NCI-H2107 treated with DMSO at 0.1 percent for 48 hours (cell line): Measurements from ENCODE around the gene OR2H2.

ENCODE experiments used
- DNase-seq: peaks from one replicate; lab custom pipeline; 2025; ENCODE audit not compliant: unreplicated experiment; lab: John Stamatoyannopoulos, UW

OR2H2 gene

DNA sequence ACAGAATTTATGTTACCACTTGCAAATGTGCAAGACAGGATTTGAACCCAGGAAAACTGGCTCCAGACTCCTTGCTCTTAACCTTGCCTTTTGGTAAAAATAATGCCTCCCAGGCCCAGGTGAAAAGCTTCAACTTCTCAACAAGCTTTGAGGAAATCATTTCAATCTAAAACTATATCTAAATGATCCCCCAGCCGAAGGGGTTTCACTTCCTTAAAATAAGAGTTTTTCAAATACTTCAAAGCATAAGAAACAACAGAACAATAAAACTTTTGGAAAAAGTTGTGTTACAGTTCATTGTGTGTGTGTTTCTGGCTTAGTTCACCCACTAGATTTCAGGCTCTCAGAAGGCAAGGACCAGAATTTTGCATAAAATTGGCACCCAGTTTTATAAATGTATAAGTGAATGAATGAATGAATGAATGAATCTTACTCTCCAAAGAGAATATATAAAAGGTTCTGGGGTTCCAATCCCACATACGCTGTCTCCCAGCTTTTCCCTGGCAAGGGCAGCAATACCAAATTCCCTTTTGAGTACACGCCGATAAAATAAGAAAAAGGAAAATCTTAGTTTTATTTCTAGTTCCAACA, 5.4 kb downstream of the OR2H2 start:
- no peak for DNase-seq

DNA sequence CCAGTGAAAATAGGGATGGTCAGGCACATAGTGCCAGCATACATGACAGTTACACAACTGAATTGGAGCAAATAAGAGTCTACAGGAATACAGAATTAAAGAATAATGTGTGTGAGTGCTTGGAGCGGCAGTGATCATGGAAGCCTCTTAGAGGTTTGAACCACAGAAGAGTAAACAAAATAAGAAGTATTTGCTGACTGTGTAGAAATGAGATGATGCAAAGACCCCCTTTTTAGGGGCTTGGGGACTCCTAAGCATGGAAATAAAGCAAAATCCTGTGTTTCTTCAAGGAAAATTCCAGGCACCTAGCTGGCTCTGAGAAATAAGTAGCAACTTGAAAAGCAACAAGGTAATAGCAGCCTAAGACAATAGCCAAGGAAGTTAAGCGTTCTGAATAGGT, 6.8 kb downstream of the OR2H2 start:
- no peak for DNase-seq

DNA sequence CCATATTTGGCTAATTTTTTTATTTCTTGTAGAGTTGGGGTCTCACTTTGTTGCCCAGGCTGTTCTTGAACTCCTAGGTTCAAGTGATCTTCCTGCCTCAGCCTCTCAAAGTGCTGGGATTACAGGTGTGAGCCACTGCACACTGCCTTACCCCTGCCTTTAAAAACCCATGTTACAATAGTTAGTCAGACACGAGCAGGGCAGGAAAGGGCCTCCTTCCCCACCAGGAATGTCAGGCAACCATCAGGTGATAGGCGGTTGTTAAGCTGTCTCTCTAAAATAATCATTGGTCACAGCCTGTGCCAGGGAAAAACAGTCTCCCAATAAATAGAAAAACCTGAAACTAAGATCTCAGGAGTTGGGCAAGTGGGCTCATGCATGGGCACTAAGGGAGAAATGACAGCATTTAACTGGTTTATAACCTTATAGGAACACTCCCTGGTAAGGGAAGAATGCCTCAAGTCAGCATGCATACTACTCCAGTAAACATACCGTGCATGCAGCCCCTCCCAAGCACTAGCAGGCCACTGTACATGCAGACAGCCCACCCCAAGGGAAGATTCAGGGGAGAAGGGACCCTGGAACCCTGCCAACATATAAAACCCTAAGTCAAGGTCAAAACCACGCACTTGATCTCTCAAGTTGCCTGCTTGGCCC, 8.4 kb downstream of the OR2H2 start:
- DNase-seq, result no peak

DNA sequence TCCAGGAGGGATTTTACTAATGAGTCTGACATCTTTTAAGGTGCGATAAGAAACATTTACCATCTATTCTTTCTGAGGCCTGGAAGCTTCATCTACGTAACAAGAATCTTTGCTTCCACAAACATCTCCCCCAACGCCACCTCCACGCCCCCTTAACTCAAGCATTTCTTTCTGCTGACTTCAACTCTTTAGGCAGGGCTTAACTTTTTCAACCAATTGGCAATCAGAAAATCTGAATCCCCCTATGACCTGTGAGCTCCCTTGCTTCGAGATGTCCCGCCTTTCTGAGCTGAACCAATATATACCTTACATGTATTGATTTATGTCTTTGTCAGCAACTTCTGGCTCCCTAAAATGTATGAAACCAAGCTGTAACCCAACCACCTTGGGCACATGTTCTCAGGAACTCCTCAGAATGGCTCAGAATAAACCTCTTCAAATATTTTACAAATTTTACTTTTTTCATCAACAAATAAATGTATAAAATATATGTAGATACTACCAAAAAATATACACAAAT, 11.5 kb downstream of the OR2H2 start:
- no peak for DNase-seq

DNA sequence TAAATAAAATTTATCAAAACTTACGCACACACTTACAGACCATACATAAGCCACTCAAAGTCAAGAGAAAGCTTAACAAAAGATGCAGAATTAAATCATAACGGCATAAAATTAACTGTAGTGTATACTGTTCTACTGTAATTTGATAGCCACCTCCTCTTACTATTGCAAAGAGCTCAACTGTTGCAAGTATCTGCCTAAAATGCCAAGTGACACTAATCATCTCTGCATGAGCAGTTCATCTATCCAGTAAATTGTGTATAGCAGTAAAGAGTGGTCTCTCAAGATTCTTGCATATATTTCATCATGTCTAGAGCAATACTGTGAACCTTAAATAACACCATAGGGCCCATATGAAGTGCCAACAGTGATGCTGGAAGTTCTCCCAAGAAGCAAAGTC, 12.3 kb downstream of the OR2H2 start:
- no peak for DNase-seq

- no peak for DNase-seq
Observed at GRCh38 chr6:29598172-29598747, 13.3 kb downstream of the OR2H2 start.

- no peak for DNase-seq
Observed at GRCh38 chr6:29602564-29603361, 17.8 kb downstream of the OR2H2 start.

DNA sequence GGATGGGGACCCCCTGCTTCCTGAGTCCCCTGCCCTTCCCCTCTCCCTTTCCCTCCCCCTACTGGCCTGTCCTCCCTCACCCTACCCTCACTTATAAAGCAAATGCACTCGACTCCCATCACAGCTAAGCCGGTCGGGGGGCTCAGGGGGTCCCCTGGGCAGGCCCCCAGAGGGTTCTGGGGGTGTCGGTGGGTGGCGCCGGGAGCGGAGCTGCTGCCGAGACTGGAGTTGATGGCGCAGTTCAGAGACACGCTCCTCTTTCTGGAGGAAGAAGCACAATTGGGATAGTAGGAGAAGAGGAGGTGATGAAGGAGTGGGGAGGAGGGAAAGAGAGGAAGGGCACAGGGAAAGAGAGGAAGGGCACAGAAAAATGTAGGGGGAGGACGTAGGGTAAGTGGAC, 18.5 kb downstream of the OR2H2 start:
- DNase-seq, result no peak

DNA sequence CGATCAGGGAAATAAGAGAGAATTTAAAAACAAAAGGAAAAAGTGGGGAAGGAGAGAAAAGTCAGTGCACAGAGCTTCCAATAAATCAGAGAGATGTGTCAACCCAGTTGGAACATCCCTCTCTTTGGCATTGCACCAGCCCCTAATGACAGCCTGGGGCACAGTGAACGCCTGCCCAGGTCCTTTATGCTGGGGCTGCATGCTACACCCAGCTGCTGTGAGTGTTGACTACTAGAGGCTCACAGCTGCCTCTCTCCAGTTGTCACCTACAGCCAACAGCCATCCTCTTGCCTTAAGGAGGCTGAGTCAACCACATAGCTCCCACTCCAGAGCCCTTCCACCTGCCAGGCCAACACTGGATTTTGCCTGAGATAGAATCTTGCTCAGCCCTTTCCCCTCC, 19.0 kb downstream of the OR2H2 start:
- no peak for DNase-seq

GRCh38 chr6:29608131-29608530, 23.2 kb downstream of the OR2H2 start:
- no peak for DNase-seq

- DNase-seq, result no peak
Observed at GRCh38 chr6:29610540-29610939, 25.6 kb downstream of the OR2H2 start.

- DNase-seq, result no peak
Observed at GRCh38 chr6:29611426-29611825, 26.5 kb downstream of the OR2H2 start.

GRCh38 chr6:29617782-29618554, 33.0 kb downstream of the OR2H2 start:
- DNase-seq, result no peak

- DNase-seq, result no peak
Observed at GRCh38 chr6:29619578-29620160, 34.7 kb downstream of the OR2H2 start.

DNA sequence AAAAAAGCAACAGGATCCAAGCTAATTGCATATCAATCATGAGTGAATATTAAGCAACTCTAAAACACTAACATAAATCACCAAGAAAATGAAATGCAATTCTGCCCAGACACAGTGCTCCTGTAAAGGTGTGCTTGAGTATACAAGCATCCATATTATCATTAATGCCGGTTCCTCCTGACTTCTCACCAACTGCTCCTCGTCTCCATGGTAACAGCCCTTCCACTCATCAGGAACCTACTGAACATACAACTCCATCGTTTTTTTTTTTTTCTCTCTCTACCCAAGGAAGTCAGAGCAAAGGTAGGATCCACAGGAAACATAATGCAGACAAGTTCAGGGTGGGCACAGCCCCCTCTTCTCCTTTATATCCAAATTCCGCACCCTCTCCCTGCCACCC, 35.7 kb downstream of the OR2H2 start:
- DNase-seq, result no peak

- no peak for DNase-seq
Observed at GRCh38 chr6:29624520-29624961, 39.6 kb downstream of the OR2H2 start.

DNA sequence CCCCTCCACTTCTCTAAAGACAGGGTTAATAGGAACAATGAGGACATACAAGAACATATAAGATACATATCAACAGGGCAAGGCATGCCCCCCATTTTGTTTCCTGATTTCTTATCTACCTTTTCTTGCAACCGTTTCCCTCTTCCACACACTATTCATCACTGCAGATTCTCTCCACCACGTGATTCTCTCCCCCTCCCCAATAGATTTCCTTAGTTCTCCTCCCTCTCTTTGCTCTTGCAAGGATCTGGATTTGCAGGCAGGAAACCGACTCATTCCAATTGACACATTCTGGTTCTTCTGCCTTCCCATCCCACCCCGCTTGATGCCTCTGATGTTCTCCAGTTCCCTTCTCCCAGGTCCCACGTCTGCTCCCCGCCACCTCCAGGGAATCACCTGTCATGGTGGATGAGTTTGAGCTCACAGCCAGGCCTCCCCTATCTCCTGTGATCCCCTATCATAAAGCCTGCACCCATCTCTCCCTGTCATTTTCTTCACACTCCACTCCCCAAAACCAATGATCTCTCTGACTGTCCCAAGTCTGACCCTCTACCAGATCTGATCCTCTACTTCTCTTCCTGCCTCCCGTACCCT, 40.5 kb downstream of the OR2H2 start:
- no peak for DNase-seq

DNA sequence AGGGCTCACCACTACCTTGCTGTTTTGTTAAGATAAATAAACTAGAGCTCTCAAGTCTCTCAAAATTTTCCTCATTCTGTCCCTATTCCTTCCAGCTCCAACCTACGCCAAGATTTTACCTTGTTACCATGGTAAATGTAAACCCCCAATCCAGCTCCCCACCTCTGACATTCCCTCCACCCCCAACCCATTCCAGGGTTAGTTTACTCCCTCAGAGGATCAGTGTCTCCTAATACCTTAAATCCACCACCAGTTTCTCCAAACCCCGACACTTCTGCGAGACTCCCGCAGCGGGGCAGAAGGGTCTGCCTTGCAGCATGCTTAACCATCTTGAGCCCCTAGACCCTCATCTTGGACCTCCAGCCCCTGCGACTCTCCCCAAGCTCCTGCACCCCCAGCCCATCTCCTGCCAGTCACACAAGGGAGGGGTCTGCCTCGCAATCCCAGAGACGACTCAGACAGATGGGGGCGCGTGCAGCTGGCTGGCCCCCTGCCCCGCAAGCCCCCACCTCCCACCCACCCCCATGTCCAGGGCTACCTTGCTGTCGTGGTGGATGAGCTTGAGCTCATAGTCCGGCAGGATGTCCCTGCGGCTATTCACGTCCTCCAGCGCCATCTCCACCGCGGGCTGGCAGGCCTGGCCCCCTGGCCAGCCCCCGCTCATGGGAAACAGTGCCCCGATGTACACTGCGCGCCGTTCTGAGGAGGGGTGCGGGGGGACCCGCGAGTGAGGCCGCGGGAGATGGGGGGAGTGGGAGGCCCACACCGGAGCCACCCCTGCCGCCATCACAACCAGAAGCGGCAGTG, 42.2 kb downstream of the OR2H2 start:
- DNase-seq, result no peak

DNA sequence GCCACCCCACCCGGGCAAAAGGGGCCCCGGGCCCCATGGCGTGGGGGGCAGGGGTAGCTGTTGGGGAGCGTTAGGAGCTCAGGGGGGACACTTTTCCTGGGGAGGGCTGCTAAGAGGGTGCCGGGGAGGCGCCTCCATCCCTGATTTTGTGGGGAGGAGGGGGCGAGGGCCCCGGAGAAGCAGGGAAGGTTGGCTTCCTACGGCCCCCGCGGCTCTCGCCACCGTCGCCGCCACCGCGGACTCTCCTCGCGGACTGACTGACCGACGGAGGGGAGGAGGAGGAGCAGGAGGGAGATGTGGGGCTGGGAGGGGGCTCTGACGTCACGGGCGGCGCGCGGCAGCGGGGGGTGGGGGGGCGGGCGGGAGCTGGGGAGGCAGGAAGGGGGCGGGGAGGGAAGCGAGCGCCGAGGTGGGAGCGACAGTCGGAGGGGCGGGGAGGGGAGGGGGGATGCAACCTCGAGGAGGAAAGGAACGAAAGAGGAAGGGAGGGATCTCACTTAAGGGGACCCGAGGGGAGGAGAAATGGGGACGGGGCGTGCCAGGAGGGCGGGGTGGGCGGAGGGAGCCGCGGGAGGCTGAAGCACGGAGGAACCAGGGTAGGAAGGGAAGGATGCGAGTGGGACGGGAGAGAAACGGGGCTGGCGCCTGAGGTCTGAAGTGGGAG, 43.0 kb downstream of the OR2H2 start:
- DNase-seq, result no peak
